ENCODE measurements around the gene MRPL22.

GRCh38 chr5:154984946-154985516 is 44.2 kb downstream of the MRPL22 start:
- TF ChIP-seq CTCF (conservative IDR thresholded peaks at IDR 0.05) (no peak), EZH2 (IDR thresholded peaks at IDR 0.05; ENCODE audit: low read depth) (no peak)

All from PC-9 (cell line).